ENCODE measurements around the gene LGALS12.

- TF ChIP-seq EP300 (IDR thresholded peaks at IDR 0.05), result no peak
- TF ChIP-seq, protein P1, sequence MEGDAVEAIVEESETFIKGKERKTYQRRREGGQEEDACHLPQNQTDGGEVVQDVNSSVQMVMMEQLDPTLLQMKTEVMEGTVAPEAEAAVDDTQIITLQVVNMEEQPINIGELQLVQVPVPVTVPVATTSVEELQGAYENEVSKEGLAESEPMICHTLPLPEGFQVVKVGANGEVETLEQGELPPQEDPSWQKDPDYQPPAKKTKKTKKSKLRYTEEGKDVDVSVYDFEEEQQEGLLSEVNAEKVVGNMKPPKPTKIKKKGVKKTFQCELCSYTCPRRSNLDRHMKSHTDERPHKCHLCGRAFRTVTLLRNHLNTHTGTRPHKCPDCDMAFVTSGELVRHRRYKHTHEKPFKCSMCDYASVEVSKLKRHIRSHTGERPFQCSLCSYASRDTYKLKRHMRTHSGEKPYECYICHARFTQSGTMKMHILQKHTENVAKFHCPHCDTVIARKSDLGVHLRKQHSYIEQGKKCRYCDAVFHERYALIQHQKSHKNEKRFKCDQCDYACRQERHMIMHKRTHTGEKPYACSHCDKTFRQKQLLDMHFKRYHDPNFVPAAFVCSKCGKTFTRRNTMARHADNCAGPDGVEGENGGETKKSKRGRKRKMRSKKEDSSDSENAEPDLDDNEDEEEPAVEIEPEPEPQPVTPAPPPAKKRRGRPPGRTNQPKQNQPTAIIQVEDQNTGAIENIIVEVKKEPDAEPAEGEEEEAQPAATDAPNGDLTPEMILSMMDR (IDR thresholded peaks at IDR 0.05), result no peak
- no peak for TF ChIP-seq POLR2A (IDR thresholded peaks at IDR 0.05)
These were observed 2.4 kb upstream of the LGALS12 start for GRCh38 chr11:63503492-63503891.

Measured in gastroesophageal sphincter (tissue), 3 donors.